ENCODE measurements around the gene TMEM94.

TMEM94 gene

GRCh38 chr17:75502072-75502720, 45.8 kb downstream of the TMEM94 start:
- TF ChIP-seq POLR2AphosphoS5 (IDR thresholded peaks at IDR 0.05; ENCODE audit: low read depth, low read length) (no peak), TAF1 (IDR thresholded peaks at IDR 0.05; ENCODE audit: low read depth, low read length) (no peak), PAX5 (IDR thresholded peaks at IDR 0.05; ENCODE audit: insufficient read depth, low read length, severe bottlenecking) (no peak), POLR2A (IDR thresholded peaks at IDR 0.05; ENCODE audit: low read depth, low read length) (no peak), POU2F2 (IDR thresholded peaks at IDR 0.05; ENCODE audit: low read depth, low read length) (no peak), SPI1 (IDR thresholded peaks at IDR 0.05; ENCODE audit: low read depth, low read length) (no peak)
- DNase-seq (ENCODE audit: insufficient read length, low spot score) (no peak), FAIRE-seq (no peak)

GRCh38 chr17:75502721-75503329, 46.4 kb downstream of the TMEM94 start:
- no peak for FAIRE-seq

DNA sequence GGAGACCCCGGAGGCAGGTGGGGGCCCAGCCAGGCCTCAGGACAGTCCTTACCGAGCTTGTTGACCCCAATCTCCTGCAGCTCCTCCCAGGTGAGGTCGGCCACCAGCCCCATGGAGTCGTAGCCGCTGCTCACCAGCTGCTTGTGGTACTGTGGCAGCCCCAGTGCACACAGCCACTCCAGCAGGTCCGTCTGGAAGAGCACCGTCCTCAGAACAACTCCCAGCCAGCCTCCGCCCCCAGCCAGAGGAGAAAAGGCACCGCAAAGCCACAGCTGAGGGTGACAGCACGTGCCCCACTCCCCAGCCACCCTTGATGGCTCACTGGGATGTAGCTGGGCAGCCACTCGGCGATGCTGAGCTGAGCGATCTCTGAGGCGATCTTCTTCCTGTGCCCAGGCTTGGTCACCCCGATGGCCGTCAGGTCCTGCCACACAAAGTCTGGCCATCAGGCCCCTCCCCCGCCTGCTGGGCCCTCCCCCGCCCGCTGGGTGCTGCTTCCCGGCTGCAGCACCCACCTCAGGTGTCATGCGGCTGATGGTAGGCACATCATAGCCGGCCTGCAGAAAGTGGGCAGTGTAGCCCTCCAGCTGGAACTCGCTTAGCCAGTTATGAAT, 47.0 kb downstream of the TMEM94 start:
- FAIRE-seq: no peak
- TF ChIP-seq POLR2AphosphoS5 (IDR thresholded peaks at IDR 0.05; ENCODE audit: low read depth, low read length): no peak
- TF ChIP-seq PAX5 (IDR thresholded peaks at IDR 0.05; ENCODE audit: insufficient read depth, low read length, severe bottlenecking): no peak
- no peak for TF ChIP-seq SPI1 (IDR thresholded peaks at IDR 0.05; ENCODE audit: low read depth, low read length)
- TF ChIP-seq POU2F2 (IDR thresholded peaks at IDR 0.05; ENCODE audit: low read depth, low read length): no peak
- TF ChIP-seq TAF1 (IDR thresholded peaks at IDR 0.05; ENCODE audit: low read depth, low read length): no peak
- TF ChIP-seq POLR2A (IDR thresholded peaks at IDR 0.05; ENCODE audit: low read depth, low read length): no peak
- DNase-seq (ENCODE audit: insufficient read length, low spot score): no peak

More at GRCh38 chr17:75502721-75503329, 46.4 kb downstream of the TMEM94 start:
- TF ChIP-seq PAX5 (IDR thresholded peaks at IDR 0.05; ENCODE audit: insufficient read depth, low read length, severe bottlenecking): no peak
- no peak for TF ChIP-seq POLR2A (IDR thresholded peaks at IDR 0.05; ENCODE audit: low read depth, low read length)
- TF ChIP-seq POU2F2 (IDR thresholded peaks at IDR 0.05; ENCODE audit: low read depth, low read length): no peak
- no peak for TF ChIP-seq TAF1 (IDR thresholded peaks at IDR 0.05; ENCODE audit: low read depth, low read length)
- no peak for TF ChIP-seq POLR2AphosphoS5 (IDR thresholded peaks at IDR 0.05; ENCODE audit: low read depth, low read length)
- no peak for TF ChIP-seq SPI1 (IDR thresholded peaks at IDR 0.05; ENCODE audit: low read depth, low read length)
- no peak for DNase-seq (ENCODE audit: insufficient read length, low spot score)

- no peak for DNase-seq (ENCODE audit: insufficient read length, low spot score)
- TF ChIP-seq POLR2A (IDR thresholded peaks at IDR 0.05; ENCODE audit: low read depth, low read length): no peak
- no peak for TF ChIP-seq TAF1 (IDR thresholded peaks at IDR 0.05; ENCODE audit: low read depth, low read length)
- TF ChIP-seq POLR2AphosphoS5 (IDR thresholded peaks at IDR 0.05; ENCODE audit: low read depth, low read length): no peak
- no peak for TF ChIP-seq SPI1 (IDR thresholded peaks at IDR 0.05; ENCODE audit: low read depth, low read length)
- TF ChIP-seq PAX5 (IDR thresholded peaks at IDR 0.05; ENCODE audit: insufficient read depth, low read length, severe bottlenecking): no peak
- no peak for TF ChIP-seq POU2F2 (IDR thresholded peaks at IDR 0.05; ENCODE audit: low read depth, low read length)
- FAIRE-seq: no peak
Observed at GRCh38 chr17:75503976-75504346, 47.5 kb downstream of the TMEM94 start.

DNA sequence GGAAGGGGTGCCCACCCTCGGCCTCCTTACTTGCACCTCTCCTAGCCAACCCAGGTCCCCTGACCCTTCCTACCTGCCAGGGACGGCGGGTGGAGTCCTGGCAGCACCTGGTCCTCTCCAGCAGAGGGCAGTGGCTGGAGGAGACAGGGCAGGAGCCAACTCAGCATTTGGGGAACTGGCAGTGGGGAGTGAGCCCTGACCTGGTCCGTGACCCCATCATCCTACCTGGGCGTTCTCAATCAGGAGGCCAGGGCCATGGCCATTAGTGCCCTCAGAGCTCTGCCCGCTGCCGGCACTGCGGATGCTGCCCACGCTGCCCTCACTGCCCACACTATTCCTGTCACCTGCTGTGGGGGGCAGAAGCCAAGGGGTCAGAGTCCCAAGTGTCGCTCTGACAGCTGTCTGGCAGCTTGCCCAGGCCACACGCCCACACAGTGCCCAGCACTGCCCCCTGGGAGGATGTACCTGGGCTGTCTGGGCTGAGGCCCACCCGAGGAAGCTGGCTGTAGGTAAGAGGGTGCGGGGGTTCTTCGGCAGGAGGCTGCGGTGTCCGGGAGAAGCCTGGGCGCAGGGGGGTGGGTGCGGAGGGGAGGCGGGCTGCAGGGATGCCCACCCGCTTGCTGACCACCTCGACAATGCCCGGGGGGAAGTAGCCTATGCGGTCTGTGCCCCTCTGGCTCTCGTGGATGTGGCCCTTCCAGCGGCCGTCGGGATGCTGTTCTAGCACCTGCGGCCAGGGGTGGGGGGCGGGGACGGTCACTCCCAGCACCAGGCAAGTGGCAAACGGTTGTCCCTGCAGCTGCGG, 48.1 kb downstream of the TMEM94 start:
- FAIRE-seq (peak; percentile 77), DNase-seq (ENCODE audit: insufficient read length, low spot score) (peak; percentile 93)
- peak; percentile 57 for TF ChIP-seq SPI1 (IDR thresholded peaks at IDR 0.05; ENCODE audit: low read depth, low read length)
- no peak for TF ChIP-seq POLR2A (IDR thresholded peaks at IDR 0.05; ENCODE audit: low read depth, low read length)

DNA sequence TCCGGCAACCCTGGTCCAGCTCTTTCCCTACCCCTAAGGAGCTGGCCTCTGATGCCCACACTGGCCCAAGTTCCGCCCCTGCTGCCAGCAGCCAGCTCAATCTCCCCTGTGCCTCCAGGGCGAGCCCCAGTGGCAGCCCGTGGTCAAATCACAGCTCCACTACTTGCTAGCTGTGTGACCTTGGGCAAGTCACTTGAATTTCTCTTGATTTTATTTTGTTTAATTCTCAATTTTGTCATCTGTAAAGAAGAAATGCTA, 48.6 kb downstream of the TMEM94 start:
- TF ChIP-seq POU2F2 (IDR thresholded peaks at IDR 0.05; ENCODE audit: low read depth, low read length) (no peak), PAX5 (IDR thresholded peaks at IDR 0.05; ENCODE audit: insufficient read depth, low read length, severe bottlenecking) (no peak), TAF1 (IDR thresholded peaks at IDR 0.05; ENCODE audit: low read depth, low read length) (no peak), SPI1 (IDR thresholded peaks at IDR 0.05; ENCODE audit: low read depth, low read length) (no peak), POLR2AphosphoS5 (IDR thresholded peaks at IDR 0.05; ENCODE audit: low read depth, low read length) (no peak), POLR2A (IDR thresholded peaks at IDR 0.05; ENCODE audit: low read depth, low read length) (no peak)
- FAIRE-seq (no peak), DNase-seq (ENCODE audit: insufficient read length, low spot score) (no peak)

- FAIRE-seq (no peak), DNase-seq (ENCODE audit: insufficient read length, low spot score) (no peak)
Observed at GRCh38 chr17:75505640-75506039, 49.2 kb downstream of the TMEM94 start.

DNA sequence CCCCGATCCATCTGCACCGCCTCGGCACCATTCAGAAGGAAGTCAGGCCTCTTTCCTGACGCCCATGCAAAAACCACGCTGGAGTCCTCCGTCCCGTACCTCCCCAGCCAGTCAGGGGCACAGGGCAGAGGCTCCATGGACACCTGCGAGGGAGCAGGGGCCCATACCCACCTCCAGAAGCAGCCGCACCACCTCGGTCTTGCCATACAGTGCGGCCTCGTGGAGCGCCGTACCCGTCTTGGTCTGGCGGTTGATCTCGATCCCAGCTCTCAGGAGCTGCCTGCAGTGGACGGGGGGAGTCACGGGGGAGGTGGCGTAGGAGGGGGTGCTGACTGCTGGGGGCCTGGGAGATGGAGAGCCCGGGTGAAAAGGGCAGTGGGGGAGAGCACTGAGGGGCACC, 49.7 kb downstream of the TMEM94 start:
- DNase-seq (ENCODE audit: insufficient read length, low spot score) (no peak), FAIRE-seq (no peak)
- TF ChIP-seq POLR2AphosphoS5 (IDR thresholded peaks at IDR 0.05; ENCODE audit: low read depth, low read length): no peak
- TF ChIP-seq SPI1 (IDR thresholded peaks at IDR 0.05; ENCODE audit: low read depth, low read length): no peak
- TF ChIP-seq POU2F2 (IDR thresholded peaks at IDR 0.05; ENCODE audit: low read depth, low read length): no peak

More at GRCh38 chr17:75505640-75506039, 49.2 kb downstream of the TMEM94 start:
- TF ChIP-seq TAF1 (IDR thresholded peaks at IDR 0.05; ENCODE audit: low read depth, low read length): no peak
- TF ChIP-seq PAX5 (IDR thresholded peaks at IDR 0.05; ENCODE audit: insufficient read depth, low read length, severe bottlenecking): no peak
- no peak for TF ChIP-seq POLR2A (IDR thresholded peaks at IDR 0.05; ENCODE audit: low read depth, low read length)
- TF ChIP-seq POLR2AphosphoS5 (IDR thresholded peaks at IDR 0.05; ENCODE audit: low read depth, low read length): no peak
- TF ChIP-seq SPI1 (IDR thresholded peaks at IDR 0.05; ENCODE audit: low read depth, low read length): no peak
- no peak for TF ChIP-seq POU2F2 (IDR thresholded peaks at IDR 0.05; ENCODE audit: low read depth, low read length)

DNA sequence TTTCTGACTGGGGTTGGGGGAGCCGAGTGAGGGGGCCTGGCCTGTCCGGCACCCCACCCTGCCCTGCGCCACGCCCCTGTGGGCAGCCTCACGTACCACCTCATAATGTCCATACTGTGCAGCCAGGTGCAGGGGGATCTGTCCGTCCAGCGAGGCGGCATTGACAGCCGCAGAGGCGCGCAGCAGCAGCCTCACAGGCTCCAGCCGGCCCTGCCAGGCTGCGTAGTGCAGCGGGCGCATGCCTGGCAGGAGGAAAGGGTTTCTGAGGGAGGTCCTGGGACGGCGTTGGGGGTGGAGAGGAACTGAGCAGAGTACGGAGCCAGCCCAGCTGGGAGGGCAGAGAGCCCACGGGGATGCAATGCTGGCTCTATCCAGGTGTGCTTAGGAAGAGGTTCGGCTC, 50.5 kb downstream of the TMEM94 start:
- TF ChIP-seq TAF1 (IDR thresholded peaks at IDR 0.05; ENCODE audit: low read depth, low read length) (no peak), POLR2AphosphoS5 (IDR thresholded peaks at IDR 0.05; ENCODE audit: low read depth, low read length) (no peak), POLR2A (IDR thresholded peaks at IDR 0.05; ENCODE audit: low read depth, low read length) (no peak), PAX5 (IDR thresholded peaks at IDR 0.05; ENCODE audit: insufficient read depth, low read length, severe bottlenecking) (no peak), POU2F2 (IDR thresholded peaks at IDR 0.05; ENCODE audit: low read depth, low read length) (no peak), SPI1 (IDR thresholded peaks at IDR 0.05; ENCODE audit: low read depth, low read length) (no peak)
- DNase-seq (ENCODE audit: insufficient read length, low spot score): no peak
- FAIRE-seq: no peak

Measured in GM12891 (cell line).